HG03060 (cell line): Measurements from ENCODE around the gene HCLS1.
"Not testable (repeated sequence)": the region's sequence is repeated elsewhere in the genome, so short reads cannot be mapped to it uniquely, and the experiment has no call there.

Source experiments
- ATAC-seq: cut with Tn5 transposase; IDR thresholded peaks from one replicate; pipeline ENCODE4 v1.9.1; 2021; ENCODE audit warnings: low read depth, moderate number of reproducible peaks; ENCODE audit not compliant: unreplicated experiment

Gene HCLS1

GRCh38 chr3:121660356-121661171, at the start of gene HCLS1:
Gene HCLS1, minus strand, starts transcription at chr3:121660903. Its CDS starts 2,556 bp downstream, at chr3:121658347.
- ATAC-seq = peak; percentile 70

GRCh38 chr3:121710347-121710746, 49.6 kb upstream of the HCLS1 start:
- no peak for ATAC-seq

GRCh38 chr3:121707531-121708273, 47.0 kb upstream of the HCLS1 start:
- ATAC-seq = no peak

GRCh38 chr3:121705541-121705940, 44.8 kb upstream of the HCLS1 start:
- no peak for ATAC-seq

- ATAC-seq = no peak
Measured at GRCh38 chr3:121703973-121704372, 43.3 kb upstream of the HCLS1 start.

GRCh38 chr3:121698901-121699300, 38.2 kb upstream of the HCLS1 start:
- no peak for ATAC-seq

- ATAC-seq = no peak
Measured at GRCh38 chr3:121698476-121698875, 37.8 kb upstream of the HCLS1 start.

GRCh38 chr3:121696186-121696585, 35.5 kb upstream of the HCLS1 start:
- no peak for ATAC-seq

GRCh38 chr3:121692010-121692699, 31.5 kb upstream of the HCLS1 start:
- ATAC-seq = no peak

GRCh38 chr3:121690777-121691405, 30.2 kb upstream of the HCLS1 start:
- no peak for ATAC-seq

GRCh38 chr3:121688747-121689146, 28.0 kb upstream of the HCLS1 start:
- not testable (repeated sequence) for ATAC-seq

GRCh38 chr3:121681792-121682191, 21.1 kb upstream of the HCLS1 start:
- ATAC-seq = no peak

- no peak for ATAC-seq
Measured at GRCh38 chr3:121677141-121677540, 16.4 kb upstream of the HCLS1 start.

- ATAC-seq = no peak
Measured at GRCh38 chr3:121670676-121671075, 10.0 kb upstream of the HCLS1 start.

- no peak for ATAC-seq
Measured at GRCh38 chr3:121667333-121667732, 6.6 kb upstream of the HCLS1 start.

GRCh38 chr3:121665488-121665887, 4.8 kb upstream of the HCLS1 start:
- ATAC-seq = no peak

- ATAC-seq = no peak
Measured at GRCh38 chr3:121663171-121663847, 2.6 kb upstream of the HCLS1 start.

- no peak for ATAC-seq
Measured at GRCh38 chr3:121662742-121663141, 2.0 kb upstream of the HCLS1 start.

GRCh38 chr3:121661376-121661775, 673 bp upstream of the HCLS1 start:
- ATAC-seq = no peak

- ATAC-seq = no peak
Measured at GRCh38 chr3:121659586-121659985, 1.1 kb downstream of the HCLS1 start.
